ENCODE data around the gene SFT2D3.

Gene SFT2D3, protein sequence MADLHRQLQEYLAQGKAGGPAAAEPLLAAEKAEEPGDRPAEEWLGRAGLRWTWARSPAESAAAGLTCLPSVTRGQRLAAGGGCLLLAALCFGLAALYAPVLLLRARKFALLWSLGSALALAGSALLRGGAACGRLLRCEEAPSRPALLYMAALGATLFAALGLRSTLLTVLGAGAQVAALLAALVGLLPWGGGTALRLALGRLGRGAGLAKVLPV

DNA sequence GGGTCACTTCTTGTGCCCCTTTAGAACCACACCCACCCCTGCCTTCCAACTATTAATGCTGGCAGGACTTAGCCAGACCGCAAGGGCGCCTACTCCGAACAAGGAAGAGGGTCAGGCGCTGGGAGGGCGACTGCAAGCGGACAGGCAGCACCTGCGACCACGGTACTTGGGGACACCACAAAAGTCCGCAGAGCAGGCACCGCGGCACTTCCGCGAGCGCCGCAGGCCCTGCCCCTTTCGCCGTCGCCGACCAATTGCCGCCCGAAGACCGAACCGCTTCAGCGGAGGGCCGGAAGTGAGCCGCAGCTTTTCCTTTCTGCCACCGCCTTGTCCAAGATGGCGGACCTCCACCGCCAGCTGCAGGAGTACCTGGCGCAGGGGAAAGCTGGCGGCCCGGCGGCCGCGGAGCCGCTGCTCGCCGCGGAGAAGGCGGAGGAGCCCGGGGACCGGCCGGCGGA, at the start of gene SFT2D3:
Gene SFT2D3, plus strand, starts transcription at position 305 of the 458 bp plus-strand sequence. Its CDS starts 32 bp downstream, at position 337.
- DNase-seq (ENCODE audit: low read depth in 2 of 2), result peak; percentile 84 to 85

DNA sequence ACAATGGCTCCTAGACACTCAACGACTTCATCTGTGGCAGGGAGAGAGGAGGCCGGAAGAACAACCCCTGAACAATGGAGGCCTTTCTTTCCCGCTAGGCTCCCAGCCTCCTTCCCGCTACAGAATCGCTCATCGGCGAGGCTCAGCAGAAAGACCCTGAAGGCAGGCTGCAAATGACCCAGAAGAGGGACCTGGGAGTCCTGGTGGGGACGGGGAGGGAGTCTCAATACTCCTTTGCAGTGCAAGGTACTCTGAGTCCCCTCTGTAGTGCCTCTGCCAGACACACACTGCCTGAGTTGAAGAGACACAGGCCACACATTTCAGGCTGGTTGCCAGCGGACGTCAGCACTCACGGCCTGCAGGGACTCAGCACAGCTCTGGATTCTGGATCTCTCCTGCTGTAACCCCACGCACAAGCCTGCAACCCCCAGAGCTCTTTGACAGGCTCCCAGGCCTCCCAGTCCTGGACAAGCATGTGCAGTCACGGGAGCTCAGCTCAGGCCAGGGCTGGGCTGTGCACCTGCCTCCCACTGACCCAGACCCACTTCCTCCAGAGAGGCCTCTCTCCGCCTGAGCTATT, 49.2 kb upstream of the SFT2D3 start:
- no peak for DNase-seq (ENCODE audit: low read depth in 2 of 2)

DNA sequence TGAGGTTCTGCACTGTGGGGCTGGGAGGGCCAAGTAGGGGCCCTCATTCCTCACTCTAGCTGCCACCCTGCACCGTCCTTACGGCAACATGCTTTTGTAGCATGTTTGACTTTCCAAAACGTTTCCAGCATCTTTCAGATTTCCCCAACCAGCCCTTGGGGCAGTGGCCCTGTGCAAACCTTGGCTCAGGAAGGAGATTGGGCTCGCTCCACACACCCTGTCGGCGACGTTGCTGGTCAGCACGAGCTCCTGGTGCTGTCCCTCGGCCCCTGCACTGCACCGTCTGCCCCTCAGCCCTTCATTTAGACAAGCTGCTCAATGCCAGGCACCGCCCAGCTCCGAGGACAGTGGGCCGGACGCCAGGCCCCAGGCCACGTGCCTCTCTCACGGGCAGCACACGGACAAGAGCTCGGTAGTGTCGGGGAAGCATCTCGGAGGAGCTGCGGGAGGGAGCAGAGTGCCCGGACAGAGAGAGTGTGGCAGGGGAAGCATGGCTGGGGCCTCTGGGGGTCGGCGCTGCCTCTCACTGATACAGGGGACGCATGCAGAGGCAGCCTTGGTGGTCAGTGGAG, 48.4 kb upstream of the SFT2D3 start:
- DNase-seq (ENCODE audit: low read depth in 2 of 2), result no peak

DNA sequence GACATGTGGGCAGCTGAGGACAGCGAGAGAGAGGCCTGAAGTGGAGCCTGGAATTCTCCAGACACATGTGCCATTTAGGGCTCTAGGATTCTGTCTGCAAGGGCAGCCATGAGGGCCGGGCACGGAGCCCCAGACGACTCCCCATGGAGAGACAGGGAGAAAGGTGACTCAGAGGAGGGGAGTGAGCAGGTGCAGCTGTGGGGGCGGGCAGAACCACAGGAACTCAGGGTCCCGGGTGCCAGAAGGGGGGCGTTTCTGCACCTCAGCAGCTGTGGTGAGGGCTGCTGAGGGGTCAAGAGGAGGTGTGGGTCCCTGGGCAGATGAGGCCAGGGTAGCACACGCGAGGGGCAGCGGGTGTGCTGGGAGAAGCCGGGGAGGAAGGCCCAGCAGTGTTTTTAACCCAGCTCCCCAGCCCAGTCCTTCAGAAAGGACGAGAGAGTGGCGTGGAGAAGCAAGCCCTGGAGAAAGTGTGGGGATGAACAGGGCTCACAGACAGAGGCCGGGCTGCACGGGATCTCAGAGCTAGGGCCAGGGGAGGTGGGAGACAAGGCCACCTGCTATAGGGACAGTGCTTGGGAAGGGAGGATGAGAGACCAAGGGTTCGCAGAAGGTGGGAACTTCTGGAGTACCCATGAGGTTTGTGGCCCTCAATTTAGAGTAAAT, 47.7 kb upstream of the SFT2D3 start:
- DNase-seq (ENCODE audit: low read depth in 2 of 2), result no peak

DNA sequence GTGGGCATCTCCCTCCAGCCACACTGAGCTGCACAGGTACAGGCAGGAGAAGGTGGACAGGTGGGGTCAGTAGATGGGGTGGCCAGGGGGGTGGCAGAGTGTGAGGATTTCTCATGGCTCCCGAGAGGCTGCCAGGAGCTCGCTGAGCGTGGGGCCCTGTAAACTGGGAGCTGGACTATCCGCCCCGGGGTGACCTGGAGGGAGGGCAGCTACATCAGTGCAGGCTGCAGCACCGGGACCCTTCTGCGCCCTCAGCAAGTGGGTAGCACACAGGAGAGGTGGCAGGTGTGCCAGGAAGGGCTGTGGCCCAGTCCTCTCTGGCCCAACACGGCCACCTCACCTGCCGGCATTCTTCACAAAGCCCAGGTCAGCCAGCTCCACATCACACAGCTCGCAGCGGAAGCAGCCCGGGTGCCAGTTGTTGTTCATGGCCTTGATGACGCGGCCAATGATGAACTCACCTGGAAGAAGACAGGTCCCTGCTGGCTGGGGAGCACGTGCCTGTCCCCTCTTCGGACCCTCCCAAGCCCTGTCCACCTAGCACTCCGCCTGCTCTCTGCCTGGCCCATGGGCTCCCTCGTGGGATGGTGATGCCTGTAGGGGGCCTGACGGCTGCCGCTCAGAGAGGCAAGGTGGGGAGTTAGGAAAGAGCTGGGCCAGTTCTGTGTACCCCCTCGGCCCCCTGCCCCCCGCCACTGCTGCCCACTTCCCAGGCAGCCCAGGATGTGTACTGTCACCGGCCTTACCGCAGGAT, 47.0 kb upstream of the SFT2D3 start:
- DNase-seq (ENCODE audit: low read depth in 2 of 2), result no peak

DNA sequence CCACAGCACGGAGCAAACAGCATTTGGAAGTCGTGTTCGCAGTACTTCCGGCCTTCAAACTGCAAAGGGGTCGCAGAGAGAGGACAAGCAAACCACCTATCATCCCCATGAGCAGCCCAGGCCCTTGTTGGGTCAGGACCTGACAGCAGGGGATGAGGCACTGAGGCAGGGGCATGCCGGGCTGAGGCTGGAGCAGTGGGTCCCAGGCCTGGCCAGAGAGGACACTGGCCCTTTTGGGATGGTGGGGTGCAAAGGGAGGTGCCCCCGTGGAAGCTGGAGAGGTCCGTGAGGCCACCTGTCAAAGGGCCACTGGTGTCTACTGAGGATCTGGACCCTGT, 46.5 kb upstream of the SFT2D3 start:
- no peak for DNase-seq (ENCODE audit: low read depth in 2 of 2)

DNA sequence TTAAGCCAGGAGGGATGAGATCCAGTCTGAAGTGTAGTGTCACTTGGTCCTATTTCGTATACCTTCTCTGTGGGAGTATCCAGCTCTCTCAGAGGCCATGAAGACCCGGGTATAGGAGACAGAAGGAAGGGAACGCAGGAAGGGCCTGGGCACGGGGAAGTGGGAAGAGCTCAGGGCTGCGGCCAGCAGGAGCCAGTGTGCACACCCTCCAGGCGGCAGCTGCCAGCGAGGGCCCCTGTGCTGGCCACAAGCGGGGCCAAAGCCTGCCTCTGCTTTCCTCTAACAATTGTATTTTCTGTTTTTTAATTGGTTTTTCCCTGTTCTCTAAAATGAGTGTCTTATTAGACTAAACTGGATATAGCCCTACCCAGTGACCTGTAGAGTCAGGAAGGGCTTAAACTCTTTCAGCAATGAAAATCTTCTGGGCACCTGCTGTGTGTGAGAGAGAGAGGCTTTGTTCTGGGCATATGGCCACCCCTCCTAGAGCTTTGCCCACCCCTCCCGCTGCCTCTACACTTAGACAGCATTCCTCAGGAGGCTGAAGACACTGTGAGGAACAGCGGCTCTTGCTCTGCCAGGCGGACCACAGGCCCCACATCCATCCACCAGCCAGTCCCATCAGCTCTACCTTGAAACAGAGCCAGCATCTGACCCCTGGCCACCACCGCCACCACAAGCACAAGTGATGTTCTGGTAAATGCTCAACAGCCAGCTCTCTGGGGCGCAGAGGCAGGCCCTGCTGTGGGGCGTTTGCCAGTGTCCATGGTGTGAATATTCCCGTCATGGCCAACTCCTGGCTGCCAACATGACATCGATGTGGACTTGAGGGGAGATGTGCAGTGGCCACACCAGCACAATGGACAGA, 45.9 kb upstream of the SFT2D3 start:
- no peak for DNase-seq (ENCODE audit: low read depth in 2 of 2)

DNA sequence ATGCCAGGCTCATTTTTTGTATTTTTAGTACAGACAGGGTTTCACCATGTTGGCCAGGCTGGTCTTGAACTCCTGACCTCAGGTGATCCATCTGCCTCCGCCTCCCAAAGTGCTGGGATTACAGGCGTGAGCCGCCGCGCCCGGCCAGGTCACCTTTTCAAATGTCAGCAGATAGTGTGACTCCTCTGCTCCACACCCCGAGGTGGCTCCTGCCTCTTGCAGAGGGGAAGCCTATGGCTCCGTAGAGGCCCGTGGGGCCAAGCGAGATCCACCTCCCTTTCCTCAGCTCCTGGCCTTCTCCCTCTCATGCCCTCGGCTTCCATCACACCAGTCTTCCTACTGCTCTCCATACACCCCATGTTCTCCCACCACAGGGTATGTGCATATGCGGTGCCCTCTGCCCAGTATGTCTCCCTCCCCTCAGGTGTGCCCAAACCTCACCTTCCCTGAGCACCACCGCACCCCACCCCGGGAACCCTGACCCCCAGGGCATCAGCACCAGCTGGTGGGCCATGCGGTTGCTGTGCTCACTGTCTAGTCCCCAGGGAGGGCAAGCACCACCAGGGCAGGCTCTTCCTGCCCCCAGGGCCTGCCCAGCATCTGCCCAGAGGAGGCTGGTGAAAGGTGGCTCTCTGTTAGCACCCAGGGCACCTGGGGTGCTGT, 44.6 kb upstream of the SFT2D3 start:
- no peak for DNase-seq (ENCODE audit: low read depth in 2 of 2)

DNA sequence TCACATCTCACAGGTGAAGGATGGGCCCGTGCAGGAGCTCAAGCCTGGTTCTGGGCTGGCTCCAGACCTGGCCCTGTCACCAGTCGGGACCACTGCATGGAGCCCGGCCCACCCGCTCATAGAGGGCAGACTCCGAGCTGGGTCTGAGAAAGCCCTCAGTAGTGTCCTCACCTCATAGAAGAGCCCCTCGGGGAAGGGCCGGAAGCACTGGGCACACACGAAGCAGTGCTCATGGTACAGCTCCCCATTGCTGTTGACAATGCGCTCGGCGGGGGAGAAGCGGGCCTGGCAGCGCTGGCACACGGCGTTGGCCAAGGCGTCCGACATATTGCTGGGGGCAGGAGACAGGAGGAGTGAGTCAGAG, 44.1 kb upstream of the SFT2D3 start:
- DNase-seq (ENCODE audit: low read depth in 2 of 2), result no peak

DNA sequence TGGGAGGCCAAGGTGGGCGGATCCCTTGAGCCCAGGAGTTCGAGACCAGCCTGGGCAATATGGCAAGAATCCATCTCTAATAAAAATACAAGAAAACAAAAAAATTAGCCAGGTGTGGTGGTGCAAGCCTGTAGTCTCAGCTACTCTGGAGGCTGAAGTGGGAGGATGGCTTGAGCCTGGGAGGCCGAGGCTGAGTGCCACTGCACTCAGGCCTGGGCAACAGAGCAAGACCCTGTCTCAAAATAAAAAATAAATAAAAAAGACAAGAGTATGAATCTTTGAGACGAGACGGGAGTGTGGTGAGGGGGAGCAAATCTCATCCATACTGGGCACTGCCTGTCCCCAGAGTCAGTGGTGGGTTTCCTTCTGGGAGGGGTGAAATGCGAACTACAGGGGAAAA, 43.2 kb upstream of the SFT2D3 start:
- DNase-seq (ENCODE audit: low read depth in 2 of 2), result no peak

DNA sequence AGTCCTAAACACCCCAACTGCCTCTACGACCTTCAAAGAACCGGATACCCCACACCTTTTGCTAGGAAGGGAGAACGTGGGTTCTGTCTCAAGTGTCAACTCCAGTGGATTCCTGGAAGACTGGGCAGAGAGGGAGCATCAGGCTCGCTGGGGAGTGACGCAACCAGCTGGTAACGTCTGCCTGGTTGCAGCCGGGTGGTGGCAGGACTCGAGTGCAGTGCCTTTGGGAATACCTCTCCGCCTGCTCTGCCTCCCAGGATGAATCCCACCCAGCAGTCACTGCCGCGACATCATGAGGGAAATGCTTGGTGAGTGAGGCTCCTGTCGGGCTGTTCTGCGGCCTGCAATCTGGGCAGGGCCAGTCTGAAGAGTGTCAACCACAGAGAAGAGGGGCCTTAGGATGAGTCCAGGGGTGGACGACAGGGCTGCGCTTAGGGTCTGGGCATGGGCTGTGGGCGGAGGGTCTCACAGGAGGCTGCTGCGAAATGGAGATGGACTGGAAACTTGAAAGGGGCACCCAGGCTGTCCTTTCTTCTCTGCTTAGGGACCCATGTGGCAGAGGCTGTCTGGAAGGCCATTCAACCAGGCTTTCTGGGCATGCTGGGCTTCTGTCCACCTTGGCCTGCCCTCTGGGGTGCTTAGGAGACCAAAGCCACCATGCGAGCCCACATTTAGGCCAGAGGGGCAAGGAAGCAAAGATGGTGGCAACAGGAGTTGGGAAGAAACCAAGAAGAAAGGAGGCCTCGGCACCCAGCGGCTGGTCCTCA, 42.5 kb upstream of the SFT2D3 start:
- DNase-seq (ENCODE audit: low read depth in 2 of 2), result no peak

DNA sequence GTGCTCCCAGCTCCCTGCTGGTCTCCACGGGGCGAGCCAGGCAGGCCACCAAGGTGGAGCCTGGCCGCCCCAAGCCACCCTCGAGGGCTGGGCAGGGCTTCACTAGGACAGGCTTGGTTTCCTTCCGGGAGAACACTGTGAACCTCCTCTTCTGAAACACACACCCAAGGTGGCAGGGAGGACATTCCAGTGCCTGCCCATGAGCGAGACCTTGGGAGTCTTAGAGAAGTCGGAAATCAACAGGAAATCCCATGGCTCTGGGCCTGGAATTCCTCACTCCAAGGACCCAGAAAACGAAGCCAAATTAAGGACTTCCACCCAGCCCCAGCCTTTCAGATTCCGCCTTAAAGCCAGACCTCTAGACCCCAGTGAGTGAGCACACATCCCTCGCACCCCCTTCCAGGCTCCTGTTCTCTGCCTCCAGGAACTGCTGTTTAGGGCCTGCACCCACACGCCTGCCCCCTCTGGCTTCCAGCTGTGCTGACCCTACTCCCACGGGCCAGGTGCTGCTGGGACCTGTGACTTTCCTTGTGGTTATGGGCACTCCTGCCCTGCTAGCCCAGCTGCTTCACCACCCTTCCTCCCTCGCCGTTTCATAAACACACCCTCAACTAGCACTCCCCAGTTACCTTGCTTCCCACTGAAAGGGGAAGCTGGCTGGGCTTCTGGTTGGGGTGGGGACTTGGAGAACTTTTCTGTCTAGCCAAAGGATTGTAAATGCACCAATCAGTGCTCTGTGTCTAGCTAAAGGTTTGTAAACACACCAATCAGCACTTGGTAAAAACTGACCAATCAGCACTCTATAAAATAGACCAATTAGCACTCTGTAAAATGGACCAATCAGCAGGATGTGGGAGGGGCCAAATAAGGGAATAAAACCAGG, 41.6 kb upstream of the SFT2D3 start:
- DNase-seq (ENCODE audit: low read depth in 2 of 2), result no peak

DNA sequence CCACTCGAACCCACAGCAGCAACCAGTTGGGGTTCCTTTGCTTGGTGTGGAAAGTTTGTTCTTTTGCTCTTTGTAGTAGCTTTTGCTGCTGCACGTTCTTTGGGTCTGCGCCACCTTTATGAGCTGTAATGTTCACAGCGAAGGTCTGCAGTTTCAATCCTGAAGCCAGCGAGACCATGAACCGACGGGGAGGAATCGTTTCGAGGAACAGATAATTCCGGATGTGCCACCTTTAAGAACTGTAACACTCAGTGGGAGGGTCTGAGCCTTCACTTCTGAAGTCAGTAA, 41.1 kb upstream of the SFT2D3 start:
- DNase-seq (ENCODE audit: low read depth in 2 of 2), result no peak

DNA sequence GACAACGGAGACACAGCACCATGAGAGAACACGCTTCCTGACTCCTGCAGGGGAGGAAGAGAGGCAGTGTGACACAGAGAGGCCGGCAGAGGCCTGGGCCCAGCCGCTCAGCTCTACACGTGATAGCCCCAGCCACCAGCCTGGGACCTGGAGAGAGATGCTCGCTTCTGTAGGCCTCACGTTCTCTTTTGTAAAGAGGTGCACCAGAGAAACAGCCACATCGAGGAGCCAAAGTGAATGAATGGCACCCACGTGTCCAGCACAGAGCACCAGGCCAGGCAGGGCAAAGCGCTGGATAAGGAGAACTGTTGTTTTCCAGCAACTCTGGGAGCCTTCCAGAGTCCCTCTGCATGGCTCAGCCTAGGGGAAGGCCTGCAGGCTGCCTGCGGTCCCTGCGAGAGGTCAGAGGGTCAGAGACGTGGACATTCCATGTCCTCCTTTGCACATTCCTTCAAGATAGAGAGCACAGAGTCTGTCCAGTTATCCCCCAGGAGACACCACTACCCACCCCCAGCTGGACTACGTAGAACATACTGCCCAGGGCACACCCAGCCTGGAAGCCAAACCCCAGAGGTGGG, 40.1 kb upstream of the SFT2D3 start:
- no peak for DNase-seq (ENCODE audit: low read depth in 2 of 2)

DNA sequence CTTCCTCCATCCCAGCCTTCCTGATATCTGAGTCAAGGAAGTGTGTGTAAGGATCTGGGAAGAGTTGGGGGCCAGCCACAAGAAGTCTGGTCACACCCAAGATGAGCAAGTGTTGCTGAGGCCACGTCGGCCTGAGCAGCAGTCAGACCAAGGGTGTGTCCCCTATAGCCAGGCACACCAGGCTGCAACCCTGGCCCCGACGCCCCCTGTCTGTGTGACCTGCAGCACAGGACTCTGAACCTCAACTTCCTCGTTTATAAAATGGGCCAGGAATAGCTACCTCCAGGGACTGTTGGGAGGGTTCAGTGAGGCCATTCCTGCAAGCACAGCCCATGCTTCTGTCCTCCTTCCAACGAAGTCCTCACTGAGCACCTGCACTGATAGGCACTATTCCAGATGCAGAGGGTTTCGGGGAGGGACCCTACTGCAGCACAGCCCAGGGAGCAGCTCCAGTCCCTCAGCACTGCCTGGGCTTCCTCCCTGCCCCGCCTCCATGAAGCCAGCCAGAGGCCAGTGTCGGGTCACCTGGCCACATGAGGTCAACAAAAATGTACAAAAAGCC, 39.3 kb upstream of the SFT2D3 start:
- no peak for DNase-seq (ENCODE audit: low read depth in 2 of 2)

DNA sequence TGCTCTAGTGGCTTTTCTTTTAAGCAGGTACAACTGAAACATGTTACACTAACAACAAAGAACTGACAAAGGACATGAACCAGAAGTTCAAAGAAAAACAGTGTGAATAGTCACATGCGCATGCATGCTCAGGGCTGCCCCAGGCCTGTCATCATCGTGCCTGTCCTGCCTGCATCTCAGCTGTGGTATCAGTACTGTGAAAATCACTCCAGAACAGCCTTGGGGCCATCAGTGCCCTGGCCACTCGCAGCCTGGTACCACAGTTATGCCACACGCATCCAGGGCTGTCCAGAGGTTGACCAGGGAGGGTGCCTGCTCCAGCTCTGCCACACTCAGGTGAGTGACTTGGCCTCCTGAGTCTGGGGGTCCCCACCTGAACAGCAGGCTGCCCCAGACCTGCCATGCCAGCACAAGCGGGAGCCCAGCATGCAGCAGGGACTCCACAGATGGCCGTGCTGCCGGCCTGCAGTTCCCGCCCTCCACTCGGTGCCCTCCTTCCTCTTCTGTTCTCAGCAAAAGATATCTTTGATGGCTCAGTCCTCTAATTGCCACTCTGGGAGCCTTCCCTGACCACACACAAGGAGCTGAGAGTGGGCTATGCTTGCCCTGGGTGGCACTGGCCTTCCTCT, 38.2 kb upstream of the SFT2D3 start:
- no peak for DNase-seq (ENCODE audit: low read depth in 2 of 2)

DNA sequence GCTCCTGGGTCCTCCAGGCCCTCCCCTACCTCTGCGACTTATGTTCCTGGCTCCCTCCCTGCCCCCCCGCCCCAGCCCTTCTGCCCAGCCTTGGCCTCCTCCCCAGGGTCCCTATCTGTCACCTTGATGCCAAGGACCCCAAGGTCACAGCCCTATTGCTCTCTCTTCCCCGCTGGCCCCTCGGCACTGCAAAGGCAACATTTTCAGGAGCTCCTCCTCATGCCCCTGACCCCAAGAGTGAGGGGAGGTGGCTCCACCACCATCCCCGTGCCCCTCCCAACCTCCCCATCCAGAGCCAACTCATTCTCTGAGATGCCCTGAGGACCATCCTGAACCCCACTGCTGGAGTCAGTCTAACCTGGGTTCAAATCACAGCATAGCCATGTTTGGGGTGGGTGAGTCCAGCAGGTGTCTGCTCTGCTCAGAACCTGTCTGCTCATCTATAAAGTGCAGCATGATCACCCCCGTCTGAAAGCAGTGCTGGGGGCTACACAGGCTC, 37.7 kb upstream of the SFT2D3 start:
- no peak for DNase-seq (ENCODE audit: low read depth in 2 of 2)
